OCI-LY1 (cell line): ENCODE measurements around the gene BABAM2.

Experiments
- H2AFZ ChIP-seq: fragments of 200-600 bp; sonication (generic), shearing (Covaris generic); 2 replicates; pipeline ENCODE4 v1.6.0; 2014; ENCODE audit warnings: antibody characterized with exemption, mild to moderate bottlenecking, low read length
- H3F3A ChIP-seq: fragments of 200-600 bp; sonication (generic), shearing (Covaris generic); 2 replicates; pipeline ENCODE4 v1.6.0; 2014; ENCODE audit warnings: mild to moderate bottlenecking, antibody characterized with exemption, low read length, moderate library complexity; ENCODE audit not compliant: insufficient read depth
- H3K27ac ChIP-seq: fragments of 200-600 bp; sonication (generic); 2 replicates; pipeline ENCODE4 v1.5.1; 2014; ENCODE audit warnings: low read length, mixed run types, mild to moderate bottlenecking, low read depth; ENCODE audit not compliant: poor library complexity, severe bottlenecking
- H3K27me3 ChIP-seq: fragments of 200-600 bp; sonication (generic); 2 replicates; pipeline ENCODE4 v1.6.0; 2014; ENCODE audit warnings: antibody characterized with exemption, mild to moderate bottlenecking, low read length, moderate library complexity; ENCODE audit not compliant: insufficient read depth
- H3K36me3 ChIP-seq: fragments of 200-600 bp; sonication (generic); 2 replicates; pipeline ENCODE4 v1.6.1; 2014; ENCODE audit warnings: mild to moderate bottlenecking, antibody characterized with exemption, low read length, moderate library complexity, mixed read lengths; ENCODE audit not compliant: insufficient read depth
- H3K4me1 ChIP-seq: fragments of 200-600 bp; sonication (generic); 2 replicates; pipeline ENCODE4 v1.5.1; 2014; ENCODE audit warnings: mild to moderate bottlenecking, low read length, moderate library complexity; ENCODE audit not compliant: insufficient read depth, severe bottlenecking
- H3K4me2 ChIP-seq: fragments of 200-600 bp; sonication (generic), shearing (Covaris generic); 2 replicates; pipeline ENCODE4 v1.6.1; 2014; ENCODE audit warnings: low read length
- H3K4me3 ChIP-seq: fragments of 200-600 bp; sonication (generic); 2 replicates; pipeline ENCODE4 v1.5.1; 2014; ENCODE audit warnings: low read length, low read depth, mild to moderate bottlenecking, mixed read lengths; ENCODE audit not compliant: poor library complexity, severe bottlenecking
- H3K79me2 ChIP-seq: fragments of 200-600 bp; shearing (Covaris generic); 2 replicates; pipeline ENCODE4 v1.6.1; 2016; ENCODE audit warnings: mixed run types, low read length, mixed read lengths; ENCODE audit not compliant: insufficient read depth
- H3K9ac ChIP-seq: fragments of 200-600 bp; sonication (generic), shearing (Covaris generic); 2 replicates; pipeline ENCODE4 v1.6.1; 2014; ENCODE audit warnings: mild to moderate bottlenecking, low read length, mixed read lengths
- H3K9me2 ChIP-seq: fragments of 200-600 bp; sonication (generic), shearing (Covaris generic); 2 replicates; pipeline ENCODE4 v1.6.1; 2014; ENCODE audit warnings: low read depth, mild to moderate bottlenecking, low read length, mixed read lengths
- H3K9me3 ChIP-seq: fragments of 200-600 bp; shearing (Covaris generic); 2 replicates; pipeline ENCODE4 v1.6.1; 2014; ENCODE audit warnings: low read length, mixed read lengths
- H4K20me1 ChIP-seq: fragments of 200-600 bp; sonication (generic), shearing (Covaris generic); 2 replicates; pipeline ENCODE4 v1.6.0; 2016; ENCODE audit warnings: mild to moderate bottlenecking, low read length; ENCODE audit not compliant: insufficient read depth
- CTCF ChIP-seq: fragments of 200-600 bp; sonication (generic), shearing (Covaris generic); IDR thresholded peaks from 2 replicates; pipeline ENCODE4 v1.5.1; 2017; ENCODE audit warnings: mild to moderate bottlenecking, antibody characterized with exemption, low read length, moderate library complexity, mixed read lengths
- EZH2 ChIP-seq: fragments of 200-600 bp; sonication (generic), shearing (Covaris generic); IDR thresholded peaks from 2 replicates; pipeline ENCODE4 v1.8.0; 2017; ENCODE audit warnings: borderline replicate concordance, mixed run types, mild to moderate bottlenecking, antibody characterized with exemption, low read length, moderate library complexity, mixed read lengths

BABAM2 gene

GRCh38 chr2:27884601-27885000 lies 5.9 kb upstream of the BABAM2 start:
- TF ChIP-seq EZH2 (no peak), CTCF (no peak)
- Histone ChIP-seq H3K9me2 (no peaks in the 10 kb centered on the region), H3K4me3 (no peak overlapping the region), H3K9ac (no peak overlapping the region), H3K27ac (no peak overlapping the region), H4K20me1 (no peaks in the 10 kb centered on the region), H3K9me3 (no peaks in the 10 kb centered on the region), H3K79me2 (no peaks in the 10 kb centered on the region), H3K27me3 (no peaks in the 10 kb centered on the region), H3K4me2 (no peak overlapping the region), H3K36me3 (no peaks in the 10 kb centered on the region), H3K4me1 (peaks cover 15% of the 10 kb centered on the region), H2AFZ (no peak overlapping the region), H3F3A (no peaks in the 10 kb centered on the region)

- Histone ChIP-seq H3K9ac (no peak overlapping the region), H3K27ac (no peak overlapping the region), H3K4me3 (no peak overlapping the region)
Measured at GRCh38 chr2:27885234-27885633, 5.3 kb upstream of the BABAM2 start.

GRCh38 chr2:27885661-27886060 lies 4.9 kb upstream of the BABAM2 start:
- no peaks in the 10 kb centered on the region for H3F3A ChIP-seq
- H4K20me1 ChIP-seq = no peaks in the 10 kb centered on the region
- no peaks in the 10 kb centered on the region for H3K79me2 ChIP-seq
- no peaks in the 10 kb centered on the region for H3K9me3 ChIP-seq
- no peak overlapping the region for H2AFZ ChIP-seq
- no peak overlapping the region for H3K4me2 ChIP-seq
- H3K27ac ChIP-seq = no peak overlapping the region
- H3K4me1 ChIP-seq = peaks cover 19% of the 10 kb centered on the region
- no peak overlapping the region for H3K4me3 ChIP-seq
- no peak for TF ChIP-seq CTCF
- no peak for TF ChIP-seq EZH2
- H3K36me3 ChIP-seq = no peaks in the 10 kb centered on the region
- no peak overlapping the region for H3K9ac ChIP-seq
- no peaks in the 10 kb centered on the region for H3K9me2 ChIP-seq
- no peaks in the 10 kb centered on the region for H3K27me3 ChIP-seq

More at GRCh38 chr2:27885234-27885633, 5.3 kb upstream of the BABAM2 start:
- no peaks in the 10 kb centered on the region for H3K9me3 ChIP-seq
- no peaks in the 10 kb centered on the region for H3K9me2 ChIP-seq
- no peaks in the 10 kb centered on the region for H4K20me1 ChIP-seq
- H3K79me2 ChIP-seq = no peaks in the 10 kb centered on the region
- no peaks in the 10 kb centered on the region for H3K27me3 ChIP-seq
- TF ChIP-seq EZH2 (no peak), CTCF (no peak)
- H3F3A ChIP-seq = no peaks in the 10 kb centered on the region
- H3K36me3 ChIP-seq = no peaks in the 10 kb centered on the region
- H3K4me1 ChIP-seq = peaks cover 19% of the 10 kb centered on the region
- no peak overlapping the region for H2AFZ ChIP-seq
- H3K4me2 ChIP-seq = no peak overlapping the region
